Measurements from ENCODE around the gene PELI1.
"Not testable (repeated sequence)": the region's sequence is repeated elsewhere in the genome, so short reads cannot be mapped to it uniquely, and the experiment has no call there.

The PELI1 gene

GRCh38 chr2:64122358-64122757 is 21.9 kb downstream of the PELI1 start:
- no peak for DNase-seq (ENCODE audit: low read depth in 2 of 2)

- DNase-seq (ENCODE audit: low read depth in 2 of 2) = no peak
These were observed 23.3 kb downstream of the PELI1 start for GRCh38 chr2:64120928-64121327.

- DNase-seq (ENCODE audit: low read depth in 2 of 2) = no peak
These were observed 24.2 kb downstream of the PELI1 start for GRCh38 chr2:64120008-64120407.

- DNase-seq (ENCODE audit: low read depth in 2 of 2) = no peak
These were observed 24.9 kb downstream of the PELI1 start for GRCh38 chr2:64119369-64119768.

GRCh38 chr2:64115808-64116598 is 28.2 kb downstream of the PELI1 start:
- no peak for DNase-seq (ENCODE audit: low read depth in 2 of 2)

GRCh38 chr2:64114912-64115277 is 29.3 kb downstream of the PELI1 start:
- no peak for DNase-seq (ENCODE audit: low read depth in 2 of 2)

- no peak for DNase-seq (ENCODE audit: low read depth in 2 of 2)
These were observed 29.9 kb downstream of the PELI1 start for GRCh38 chr2:64114063-64114911.

- no peak for DNase-seq (ENCODE audit: low read depth in 2 of 2)
These were observed 32.2 kb downstream of the PELI1 start for GRCh38 chr2:64112016-64112415.

GRCh38 chr2:64111426-64111825 is 32.8 kb downstream of the PELI1 start:
- no peak for DNase-seq (ENCODE audit: low read depth in 2 of 2)

- no peak for DNase-seq (ENCODE audit: low read depth in 2 of 2)
These were observed 35.5 kb downstream of the PELI1 start for GRCh38 chr2:64108666-64109241.

GRCh38 chr2:64106481-64106880 is 37.7 kb downstream of the PELI1 start:
- no peak for DNase-seq (ENCODE audit: low read depth in 2 of 2)

GRCh38 chr2:64105670-64106461 is 38.4 kb downstream of the PELI1 start:
- DNase-seq (ENCODE audit: low read depth in 2 of 2) = no peak

- no peak for DNase-seq (ENCODE audit: low read depth in 2 of 2)
These were observed 39.3 kb downstream of the PELI1 start for GRCh38 chr2:64104933-64105332.

GRCh38 chr2:64102736-64103135 is 41.5 kb downstream of the PELI1 start:
- not testable (repeated sequence) for DNase-seq (ENCODE audit: low read depth in 2 of 2)

GRCh38 chr2:64101141-64101591 is 43.1 kb downstream of the PELI1 start:
- no peak for DNase-seq (ENCODE audit: low read depth in 2 of 2)

- not testable (repeated sequence) for DNase-seq (ENCODE audit: low read depth in 2 of 2)
These were observed 43.6 kb downstream of the PELI1 start for GRCh38 chr2:64100584-64100983.

GRCh38 chr2:64094663-64095382 is 49.4 kb downstream of the PELI1 start:
- DNase-seq (ENCODE audit: low read depth in 2 of 2) = no peak

GRCh38 chr2:64093341-64093740 is 50.9 kb downstream of the PELI1 start:
- DNase-seq (ENCODE audit: low read depth in 2 of 2) = no peak

- DNase-seq (ENCODE audit: low read depth in 2 of 2) = no peak
These were observed 51.7 kb downstream of the PELI1 start for GRCh38 chr2:64092502-64092901.

GRCh38 chr2:64090264-64090663 is 54.0 kb downstream of the PELI1 start:
- DNase-seq (ENCODE audit: low read depth in 2 of 2) = no peak
